ENCODE results near the gene CDON. TPM values are rescaled to one million over a fixed set of nuclear protein-coding genes. Genes with fewer than 3 reads are reported as not detected.

CDON gene
- total RNA-seq, 3 donors from 2014 or later (not counting 1 experiment from before 2014, with no cell fraction given), result 0.25 to 0.38 TPM; not detected in 1

DNA sequence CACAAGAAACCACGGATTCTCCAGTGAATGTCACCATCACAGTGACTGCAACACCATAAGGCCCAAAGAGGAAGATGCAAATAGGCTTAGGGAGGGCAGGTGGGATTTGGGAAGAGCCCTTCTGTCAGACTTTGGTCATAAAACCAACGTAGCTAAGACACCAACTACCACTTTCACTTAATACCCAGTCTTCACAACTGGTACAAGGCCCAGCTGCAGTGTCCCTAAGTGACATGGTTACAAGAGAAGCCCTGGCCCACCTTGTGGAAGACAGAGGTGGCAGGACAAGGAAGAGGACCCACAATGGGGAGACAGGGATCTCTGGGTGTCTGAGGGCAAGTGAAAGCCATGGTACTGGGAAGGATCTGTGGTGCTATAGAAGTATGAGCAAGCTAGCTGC is 106.8 kb downstream of the CDON start:
- TF ChIP-seq, protein P1, sequence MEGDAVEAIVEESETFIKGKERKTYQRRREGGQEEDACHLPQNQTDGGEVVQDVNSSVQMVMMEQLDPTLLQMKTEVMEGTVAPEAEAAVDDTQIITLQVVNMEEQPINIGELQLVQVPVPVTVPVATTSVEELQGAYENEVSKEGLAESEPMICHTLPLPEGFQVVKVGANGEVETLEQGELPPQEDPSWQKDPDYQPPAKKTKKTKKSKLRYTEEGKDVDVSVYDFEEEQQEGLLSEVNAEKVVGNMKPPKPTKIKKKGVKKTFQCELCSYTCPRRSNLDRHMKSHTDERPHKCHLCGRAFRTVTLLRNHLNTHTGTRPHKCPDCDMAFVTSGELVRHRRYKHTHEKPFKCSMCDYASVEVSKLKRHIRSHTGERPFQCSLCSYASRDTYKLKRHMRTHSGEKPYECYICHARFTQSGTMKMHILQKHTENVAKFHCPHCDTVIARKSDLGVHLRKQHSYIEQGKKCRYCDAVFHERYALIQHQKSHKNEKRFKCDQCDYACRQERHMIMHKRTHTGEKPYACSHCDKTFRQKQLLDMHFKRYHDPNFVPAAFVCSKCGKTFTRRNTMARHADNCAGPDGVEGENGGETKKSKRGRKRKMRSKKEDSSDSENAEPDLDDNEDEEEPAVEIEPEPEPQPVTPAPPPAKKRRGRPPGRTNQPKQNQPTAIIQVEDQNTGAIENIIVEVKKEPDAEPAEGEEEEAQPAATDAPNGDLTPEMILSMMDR (IDR thresholded peaks at IDR 0.05), result no peak

DNA sequence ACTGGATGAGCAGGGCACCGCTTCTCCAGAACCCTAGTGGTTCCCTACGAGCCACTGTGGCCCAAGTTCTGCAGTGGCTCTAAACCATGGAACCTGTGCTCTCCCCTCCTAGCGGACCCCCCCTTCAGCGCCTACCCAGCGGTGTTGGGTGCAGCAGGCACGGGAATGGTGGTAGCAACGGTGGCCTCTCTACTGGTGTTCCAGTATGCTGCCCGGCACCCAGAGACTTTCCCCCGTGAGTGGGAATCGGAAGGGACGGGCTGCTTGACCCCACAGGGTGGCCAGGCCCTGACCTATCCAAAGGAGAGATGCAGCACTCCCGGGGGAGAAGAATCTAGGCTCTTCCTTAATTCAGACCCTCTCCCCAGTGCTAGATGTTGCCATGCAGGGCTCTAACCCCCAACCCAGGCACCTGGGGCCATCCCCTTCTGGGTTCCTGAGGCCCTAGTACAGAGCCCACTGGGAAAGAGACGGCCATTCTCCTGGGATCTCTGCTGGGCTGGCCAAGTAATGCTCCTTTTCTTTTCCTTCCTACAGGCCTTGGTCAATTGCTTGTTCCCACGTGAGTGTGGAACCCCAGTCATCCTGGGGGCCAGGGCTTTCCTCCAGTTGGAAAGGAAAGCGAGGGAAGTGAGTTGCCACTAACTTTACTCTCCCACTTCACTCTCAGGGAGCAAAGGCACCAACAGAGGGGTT is 107.6 kb downstream of the CDON start:
- H3K4me1 Mint-ChIP-seq, result no peaks in the 10 kb centered on the region
- H3K4me3 Mint-ChIP-seq, result no peak overlapping the region
- Histone ChIP-seq H3K4me1 (ENCODE audit: control insufficient read depth, insufficient read depth, low read length) (no peaks in the 10 kb centered on the region), H3K36me3 (ENCODE audit: control insufficient read depth, insufficient read depth, low read length) (no peaks in the 10 kb centered on the region), H3K27ac (ENCODE audit: low read length) (no peak overlapping the region), H3K27me3 (ENCODE audit: control insufficient read depth, insufficient read depth, low read length) (no peaks in the 10 kb centered on the region), H3K9me3 (ENCODE audit: control insufficient read depth, insufficient read depth, low read length) (no peaks in the 10 kb centered on the region), H3K4me3 (ENCODE audit: low read length) (no peak overlapping the region)
- DNase-seq (no peak), ATAC-seq (no peak)
- H3K9me3 Mint-ChIP-seq, result no peaks in the 10 kb centered on the region
- H3K27ac Mint-ChIP-seq, result no peak overlapping the region
- no peaks in the 10 kb centered on the region for H3K36me3 Mint-ChIP-seq
- TF ChIP-seq, protein P1 (IDR thresholded peaks at IDR 0.05), result no peak
- WGBS (ENCODE audit: insufficient coverage), result 86% methylated on average over 15 of the region's 15 CpGs
- intact Hi-C loops (cut with micrococcal nuclease), result no loop called here
- peaks cover 6 to 7% of the 10 kb centered on the region in 2 donors for H3K27me3 Mint-ChIP-seq (ENCODE audit: low read depth in 2 of 2)

More for the DNA sequence above, 106.8 kb downstream of the CDON start:
- Mint-ChIP-seq H3K36me3 (no peaks in the 10 kb centered on the region), H3K27ac (no peak overlapping the region), H3K4me3 (no peak overlapping the region), H3K4me1 (no peaks in the 10 kb centered on the region), H3K27me3 (ENCODE audit: low read depth in 2 of 2) (peaks cover 6 to 7% of the 10 kb centered on the region in 2 donors), H3K9me3 (no peaks in the 10 kb centered on the region)
- H3K36me3 ChIP-seq (ENCODE audit: control insufficient read depth, insufficient read depth, low read length), result no peaks in the 10 kb centered on the region
- H3K9me3 ChIP-seq (ENCODE audit: control insufficient read depth, insufficient read depth, low read length), result no peaks in the 10 kb centered on the region
- no peak overlapping the region for H3K27ac ChIP-seq (ENCODE audit: low read length)
- no peaks in the 10 kb centered on the region for H3K27me3 ChIP-seq (ENCODE audit: control insufficient read depth, insufficient read depth, low read length)
- no peak for DNase-seq
- WGBS (ENCODE audit: insufficient coverage), result 90% methylated on average over 2 of the region's 2 CpGs
- H3K4me1 ChIP-seq (ENCODE audit: control insufficient read depth, insufficient read depth, low read length), result no peaks in the 10 kb centered on the region
- intact Hi-C loops (cut with micrococcal nuclease), result no loop called here
- no peak overlapping the region for H3K4me3 ChIP-seq (ENCODE audit: low read length)
- no peak for ATAC-seq

DNA sequence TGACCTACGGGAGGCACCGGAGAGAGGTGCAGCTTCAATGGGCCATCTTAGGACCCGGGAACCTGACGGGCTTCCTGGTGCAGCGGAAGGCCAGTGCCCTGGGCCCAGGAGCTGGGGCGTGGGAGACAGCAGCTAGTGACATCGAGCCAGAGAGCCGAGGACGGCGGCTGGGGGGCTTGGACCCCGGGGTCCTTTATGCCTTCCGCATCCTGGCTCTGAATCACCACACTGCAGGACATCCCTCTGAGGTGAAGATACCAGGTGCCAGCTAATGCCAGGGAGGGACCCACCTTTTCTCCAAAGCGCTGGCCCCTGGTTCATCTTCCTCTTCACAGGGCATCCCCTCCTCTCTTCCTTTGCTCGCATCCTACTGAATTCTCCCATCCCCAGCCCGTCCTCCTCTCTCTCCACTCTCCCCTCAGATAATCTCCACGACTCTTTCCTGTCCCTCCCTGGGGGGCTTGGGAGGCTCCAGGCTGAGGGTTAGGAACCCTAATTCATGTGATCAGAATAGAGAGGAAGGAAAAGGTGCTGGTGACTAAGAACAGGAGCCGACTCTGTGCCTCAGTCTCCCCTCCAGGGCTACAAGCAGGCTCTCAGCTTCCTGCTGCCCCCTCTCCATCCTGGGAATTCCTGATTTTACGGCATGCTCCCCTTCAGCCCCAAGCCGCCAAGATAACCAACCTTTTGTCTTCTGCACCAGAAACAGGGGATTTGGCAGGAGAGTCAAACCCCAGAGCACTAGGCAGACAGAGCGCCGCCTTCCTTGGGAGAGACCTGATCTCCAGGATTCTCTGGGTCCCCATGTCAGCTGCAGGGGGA is 108.3 kb downstream of the CDON start:
- DNase-seq, result no peak
- Histone ChIP-seq H3K4me3 (ENCODE audit: low read length) (no peak overlapping the region), H3K9me3 (ENCODE audit: control insufficient read depth, insufficient read depth, low read length) (no peaks in the 10 kb centered on the region), H3K36me3 (ENCODE audit: control insufficient read depth, insufficient read depth, low read length) (no peaks in the 10 kb centered on the region), H3K27ac (ENCODE audit: low read length) (no peak overlapping the region), H3K27me3 (ENCODE audit: control insufficient read depth, insufficient read depth, low read length) (no peaks in the 10 kb centered on the region), H3K4me1 (ENCODE audit: control insufficient read depth, insufficient read depth, low read length) (no peaks in the 10 kb centered on the region)
- intact Hi-C loops (cut with micrococcal nuclease), result no loop called here
- Mint-ChIP-seq H3K27ac (no peak overlapping the region), H3K4me3 (no peak overlapping the region), H3K9me3 (no peaks in the 10 kb centered on the region), H3K27me3 (ENCODE audit: low read depth in 2 of 2) (peaks cover 6 to 7% of the 10 kb centered on the region in 2 donors), H3K4me1 (no peaks in the 10 kb centered on the region), H3K36me3 (no peaks in the 10 kb centered on the region)
- TF ChIP-seq, protein P1 (IDR thresholded peaks at IDR 0.05), result no peak
- 89% methylated on average over 20 of the region's 21 CpGs for WGBS (ENCODE audit: insufficient coverage)
- no peak for ATAC-seq

Measured in natural killer cell (primary cell).